ENCODE data around the gene FCMR. TPM values are rescaled to one million over a fixed set of nuclear protein-coding genes. Genes with fewer than 3 reads are reported as not detected.

Gene FCMR
- total RNA-seq, 1 donor from 2014 or later: 2.9 TPM

GRCh38 chr1:206898089-206898914 lies 23.4 kb downstream of the FCMR start:
- ATAC-seq: no peak

GRCh38 chr1:206897175-206897574 lies 24.6 kb downstream of the FCMR start, which contains the start of gene IL24:
Gene IL24 (plus strand): TSS chr1:206897443. CDS start chr1:206897833, 390 bp downstream.
- ATAC-seq: no peak

GRCh38 chr1:206896261-206896660 lies 25.5 kb downstream of the FCMR start:
- no peak for ATAC-seq

- ATAC-seq: no peak
Measured at GRCh38 chr1:206895837-206896242, 25.9 kb downstream of the FCMR start.

- peak; percentile 84 for ATAC-seq
Measured at GRCh38 chr1:206895325-206895724, 26.4 kb downstream of the FCMR start.

- no peak for ATAC-seq
Measured at GRCh38 chr1:206893380-206893779, 28.4 kb downstream of the FCMR start.

GRCh38 chr1:206892351-206892984 lies 29.3 kb downstream of the FCMR start:
- no peak for ATAC-seq

- no peak for ATAC-seq
Measured at GRCh38 chr1:206891412-206891811, 30.3 kb downstream of the FCMR start.

- peak; percentile 53 for ATAC-seq
Measured at GRCh38 chr1:206890125-206891060, 31.3 kb downstream of the FCMR start.

- ATAC-seq: no peak
Measured at GRCh38 chr1:206887701-206888100, 34.0 kb downstream of the FCMR start.

- ATAC-seq: no peak
Measured at GRCh38 chr1:206886831-206887230, 34.9 kb downstream of the FCMR start.

GRCh38 chr1:206885341-206886060 lies 36.2 kb downstream of the FCMR start:
- ATAC-seq: peak; percentile 83

GRCh38 chr1:206883876-206884275 lies 37.9 kb downstream of the FCMR start:
- ATAC-seq: no peak

GRCh38 chr1:206883160-206883559 lies 38.6 kb downstream of the FCMR start:
- no peak for ATAC-seq

- no peak for ATAC-seq
Measured at GRCh38 chr1:206882555-206882954, 39.2 kb downstream of the FCMR start.

GRCh38 chr1:206880314-206880713 lies 41.4 kb downstream of the FCMR start:
- ATAC-seq: no peak

GRCh38 chr1:206878456-206878855 lies 43.3 kb downstream of the FCMR start:
- ATAC-seq: no peak

GRCh38 chr1:206875752-206876377 lies 45.9 kb downstream of the FCMR start:
- ATAC-seq: no peak

GRCh38 chr1:206873603-206874188 lies 48.0 kb downstream of the FCMR start:
- ATAC-seq: peak; percentile 80

GRCh38 chr1:206872139-206872538 lies 49.6 kb downstream of the FCMR start:
- ATAC-seq: no peak

- ATAC-seq: no peak
Measured at GRCh38 chr1:206868264-206868663, 53.5 kb downstream of the FCMR start.

Measured in esophagus mucosa (tissue), 1 donor.